ENCODE measurements around the gene KEL.

DNA sequence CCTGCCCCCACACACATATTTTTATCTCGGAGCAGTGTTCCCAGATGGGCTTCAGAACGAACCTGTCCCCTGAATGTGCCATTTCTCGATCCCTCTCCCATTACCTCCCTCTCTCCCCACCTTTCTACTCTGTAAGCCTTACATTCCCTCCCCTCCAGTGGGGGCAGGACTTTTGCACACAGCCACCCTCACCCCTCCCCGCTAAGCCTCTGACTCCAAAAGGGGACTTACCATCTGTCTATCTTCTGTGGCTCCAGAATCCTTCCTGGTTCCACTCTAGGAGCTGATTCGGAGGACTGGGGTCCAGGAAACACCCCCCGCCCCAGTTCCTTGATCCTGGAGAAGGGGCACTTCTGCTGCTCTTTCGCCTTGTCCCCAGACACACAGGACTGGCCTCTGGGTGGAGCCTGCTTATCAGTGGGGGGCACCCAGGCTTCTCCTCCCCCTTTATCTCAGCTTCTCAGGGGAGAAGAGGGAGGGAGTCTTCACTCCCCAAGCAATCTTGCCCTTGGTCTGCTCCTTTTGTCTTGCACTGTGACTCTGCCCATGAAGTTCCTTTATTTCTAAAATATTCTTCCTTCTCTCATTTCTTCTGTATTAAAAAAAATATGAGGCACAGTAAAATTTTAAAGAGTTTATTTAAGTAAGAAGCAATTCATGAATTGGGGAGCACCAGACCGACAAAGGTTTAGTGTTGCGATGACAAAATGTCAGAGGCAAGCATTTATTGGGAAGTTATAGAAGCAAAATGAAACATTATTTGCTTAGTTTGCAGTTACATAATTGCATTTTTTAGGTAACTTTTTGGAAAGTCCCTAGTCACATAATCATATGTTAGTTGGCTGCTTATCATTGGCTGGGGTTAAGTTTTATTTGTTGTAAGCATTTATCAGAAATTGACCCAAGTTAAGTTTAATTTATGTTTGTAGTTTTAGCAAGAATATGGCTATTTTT lies at the start of gene KEL:
- TF ChIP-seq, protein P1, sequence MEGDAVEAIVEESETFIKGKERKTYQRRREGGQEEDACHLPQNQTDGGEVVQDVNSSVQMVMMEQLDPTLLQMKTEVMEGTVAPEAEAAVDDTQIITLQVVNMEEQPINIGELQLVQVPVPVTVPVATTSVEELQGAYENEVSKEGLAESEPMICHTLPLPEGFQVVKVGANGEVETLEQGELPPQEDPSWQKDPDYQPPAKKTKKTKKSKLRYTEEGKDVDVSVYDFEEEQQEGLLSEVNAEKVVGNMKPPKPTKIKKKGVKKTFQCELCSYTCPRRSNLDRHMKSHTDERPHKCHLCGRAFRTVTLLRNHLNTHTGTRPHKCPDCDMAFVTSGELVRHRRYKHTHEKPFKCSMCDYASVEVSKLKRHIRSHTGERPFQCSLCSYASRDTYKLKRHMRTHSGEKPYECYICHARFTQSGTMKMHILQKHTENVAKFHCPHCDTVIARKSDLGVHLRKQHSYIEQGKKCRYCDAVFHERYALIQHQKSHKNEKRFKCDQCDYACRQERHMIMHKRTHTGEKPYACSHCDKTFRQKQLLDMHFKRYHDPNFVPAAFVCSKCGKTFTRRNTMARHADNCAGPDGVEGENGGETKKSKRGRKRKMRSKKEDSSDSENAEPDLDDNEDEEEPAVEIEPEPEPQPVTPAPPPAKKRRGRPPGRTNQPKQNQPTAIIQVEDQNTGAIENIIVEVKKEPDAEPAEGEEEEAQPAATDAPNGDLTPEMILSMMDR (IDR thresholded peaks at IDR 0.05), result no peak
- TF ChIP-seq POLR2AphosphoS5 (IDR thresholded peaks at IDR 0.05), result no peak
